Prostate gland (tissue), 2 donors: Measurements from ENCODE around the gene MCF2L2. TPM values are rescaled to one million over a fixed set of nuclear protein-coding genes. Genes with fewer than 3 reads are reported as not detected.

Experiments used
- DNase-seq: peaks from one replicate; pipeline ENCODE4 v3.0.0-alpha.2; 2019; ENCODE audit warnings: low spot score
- H3K27ac ChIP-seq, 2 donors: fragments of 200-600 bp; sonication (generic); 2 replicates each; pipeline ENCODE4 v1.5.1; 2017 to 2019
- H3K27me3 ChIP-seq: fragments of 200-600 bp; sonication (generic); replicated peaks from 2 replicates; pipeline ENCODE4 v1.5.1; 2019; ENCODE audit not compliant: insufficient read depth
- H3K36me3 ChIP-seq, 2 donors: fragments of 200-600 bp; sonication (generic); 1 replicate in 1 of 2; 2 replicates in 1 of 2; pipeline versions ENCODE4 v1.5.1 to v1.8.1; 2017 to 2019
- H3K4me1 ChIP-seq: fragments of 200-600 bp; sonication (generic); replicated peaks from 2 replicates; pipeline ENCODE4 v1.5.1; 2019
- H3K4me3 ChIP-seq, 2 donors: fragments of 200-600 bp; sonication (generic); 2 replicates each; pipeline ENCODE4 v1.5.1; 2017 to 2019
- H3K9me3 ChIP-seq: fragments of 200-600 bp; sonication (generic); 2 replicates; pipeline ENCODE4 v1.5.1; 2017
- CTCF ChIP-seq, 4 experiments: fragments of 200-600 bp in 2 of 4; fragments of 450-650 bp in 2 of 4; sonication (generic) in 2 of 4; IDR thresholded peaks; 1 replicate in 3 of 4; 2 replicates in 1 of 4; pipeline ENCODE4 v1.5.1; 2016 to 2019; ENCODE audit warnings: antibody characterized with exemption in 4 of 4, mild to moderate bottlenecking in 2 of 4, moderate library complexity in 2 of 4
- POLR2A ChIP-seq: fragments of 450-650 bp; IDR thresholded peaks from one replicate; pipeline ENCODE4 v1.6.1; 2016; ENCODE audit warnings: antibody characterized with exemption, mild to moderate bottlenecking
- POLR2AphosphoS5 ChIP-seq: sonication (generic); formaldehyde crosslinking; IDR thresholded peaks from one replicate; pipeline ENCODE4 v1.6.1; 2017; ENCODE audit warnings: antibody characterized with exemption
- WGBS: methylation state at CpG from one replicate; pipeline ENCODE4 v1.1.5; 2018; 5-methylcytosine and 5-hydroxymethylcytosine counted together
- intact Hi-C: fragments of 100-400 bp; cut with DNase I; formaldehyde crosslinking; loops from one replicate; pipeline ENCODE4 v1.14.2; 2022
- total RNA-seq, 2 donors: library from RNA; depleted of rRNA; stranded (reverse); fragments of >200 nt; gene quantifications; one replicate each; pipeline ENCODE4 v1.1.0, GENCODE V29; 2016

MCF2L2 gene
- total RNA-seq, 2 donors from 2014 or later: 0.41 to 4.0 TPM

- DNase-seq: no peak
- H3K27ac ChIP-seq: no peak overlapping the region
- no peaks in the 10 kb centered on the region for H3K4me1 ChIP-seq
- no peak overlapping the region for H3K4me3 ChIP-seq
- H3K27me3 ChIP-seq: no peaks in the 10 kb centered on the region
- no peaks in the 10 kb centered on the region for H3K36me3 ChIP-seq
- no peaks in the 10 kb centered on the region for H3K9me3 ChIP-seq
- no peak for TF ChIP-seq POLR2AphosphoS5
- TF ChIP-seq POLR2A: no peak
- TF ChIP-seq CTCF (IDR thresholded peaks at IDR 0.05): no peak
- intact Hi-C loops: no loop called here
These were observed 109.0 kb downstream of the MCF2L2 start for GRCh38 chr3:183319371-183319770.

- DNase-seq: no peak
- no peak for TF ChIP-seq CTCF (IDR thresholded peaks at IDR 0.05)
- 88% methylated on average over 5 of the region's 5 CpGs for WGBS
- no peak overlapping the region for H3K27ac ChIP-seq
- no peak overlapping the region for H3K4me3 ChIP-seq
- intact Hi-C loops: no loop called here
- no peaks in the 10 kb centered on the region for H3K27me3 ChIP-seq
- H3K36me3 ChIP-seq: no peaks in the 10 kb centered on the region
- no peaks in the 10 kb centered on the region for H3K9me3 ChIP-seq
- no peaks in the 10 kb centered on the region for H3K4me1 ChIP-seq
These were observed 109.5 kb downstream of the MCF2L2 start for GRCh38 chr3:183318877-183319276.

- TF ChIP-seq POLR2AphosphoS5 (no peak), CTCF (IDR thresholded peaks at IDR 0.05) (no peak), POLR2A (no peak)
- Histone ChIP-seq H3K4me3 (no peak overlapping the region), H3K27ac (no peak overlapping the region), H3K4me1 (no peaks in the 10 kb centered on the region), H3K27me3 (no peaks in the 10 kb centered on the region), H3K9me3 (no peaks in the 10 kb centered on the region), H3K36me3 (no peaks in the 10 kb centered on the region)
- intact Hi-C loops: no loop called here
- WGBS: 78% methylated on average over 10 of the region's 10 CpGs
- no peak for DNase-seq
These were observed 110.2 kb downstream of the MCF2L2 start for GRCh38 chr3:183317886-183318865.

GRCh38 chr3:183317271-183317670, 111.1 kb downstream of the MCF2L2 start:
- 39% methylated on average over 8 of the region's 8 CpGs for WGBS
- Histone ChIP-seq H3K4me1 (no peaks in the 10 kb centered on the region), H3K27ac (no peak overlapping the region), H3K9me3 (no peaks in the 10 kb centered on the region), H3K36me3 (no peaks in the 10 kb centered on the region), H3K27me3 (no peaks in the 10 kb centered on the region), H3K4me3 (no peak overlapping the region)
- DNase-seq: no peak
- no peak for TF ChIP-seq POLR2AphosphoS5
- no peak for TF ChIP-seq POLR2A
- TF ChIP-seq CTCF (IDR thresholded peaks at IDR 0.05): no peak
- intact Hi-C loops: no loop called here

- Histone ChIP-seq H3K4me1 (no peaks in the 10 kb centered on the region), H3K27me3 (no peaks in the 10 kb centered on the region), H3K4me3 (no peak overlapping the region), H3K9me3 (no peaks in the 10 kb centered on the region), H3K27ac (no peak overlapping the region), H3K36me3 (no peaks in the 10 kb centered on the region)
- TF ChIP-seq POLR2A (no peak), POLR2AphosphoS5 (no peak)
- 88% methylated on average over 8 of the region's 8 CpGs for WGBS
- no peak for DNase-seq
- intact Hi-C loops: no loop called here
These were observed 112.7 kb downstream of the MCF2L2 start for GRCh38 chr3:183315739-183316138.
